PC-9 (cell line): Measurements from ENCODE around the gene WAPL. TPM values are rescaled to one million over a fixed set of nuclear protein-coding genes. Genes with fewer than 3 reads are reported as not detected.

ENCODE experiments used
- BruUV-seq: library from RNA; stranded (reverse); fragments of 400-500 nt; replicated peaks from 2 replicates; lab custom pipeline; 2021; lab: Mats Ljungman, UMichigan
- CTCF ChIA-PET: fragments of 300-600 bp; sonication (Branson Sonifier 250); formaldehyde crosslinking; loops from one replicate; lab custom pipeline; 2022; ENCODE audit warnings: antibody characterized with exemption; lab: Charles Lee
- POLR2A ChIA-PET: fragments of 300-600 bp; sonication (Branson Sonifier 250); formaldehyde crosslinking; loops from one replicate; lab custom pipeline; 2022; ENCODE audit warnings: antibody characterized with exemption; ENCODE audit not compliant: unreplicated experiment; lab: Charles Lee
- DNase-seq, 2 experiments: peaks; one replicate each; pipeline versions ENCODE4 v3.0.0 to v3.0.0-alpha.2; 2015 to 2022; ENCODE audit warnings: mixed read lengths in 1 of 2
- H2AFZ ChIP-seq: fragments of 200-600 bp; sonication (generic); 2 replicates; pipeline ENCODE4 v1.8.1; 2017; ENCODE audit warnings: antibody characterized with exemption
- H3F3A ChIP-seq: fragments of 200-600 bp; sonication (generic); 2 replicates; pipeline ENCODE4 v1.8.1; 2017; ENCODE audit warnings: antibody characterized with exemption, mild to moderate bottlenecking, low read depth; ENCODE audit not compliant: insufficient read depth
- H3K27ac ChIP-seq: fragments of 200-600 bp; sonication (generic); 2 replicates; pipeline ENCODE4 v1.6.1; 2016; ENCODE audit warnings: mixed run types
- H3K27me3 ChIP-seq: fragments of 200-600 bp; sonication (generic); 2 replicates; pipeline ENCODE4 v1.6.1; 2016; ENCODE audit warnings: low read depth, mixed run types; ENCODE audit not compliant: insufficient read depth
- H3K36me3 ChIP-seq: fragments of 200-600 bp; sonication (generic); 2 replicates; pipeline ENCODE4 v1.6.1; 2016; ENCODE audit warnings: low read depth, mixed run types
- H3K4me1 ChIP-seq: fragments of 200-600 bp; sonication (generic); replicated peaks from 2 replicates; pipeline ENCODE4 v1.6.1; 2016; ENCODE audit warnings: mixed run types; ENCODE audit not compliant: insufficient read depth
- H3K4me2 ChIP-seq: fragments of 200-600 bp; sonication (generic); 2 replicates; pipeline ENCODE4 v1.6.1; 2017; ENCODE audit warnings: mixed run types
- H3K4me3 ChIP-seq: fragments of 200-600 bp; sonication (generic); 2 replicates; pipeline ENCODE4 v1.6.1; 2016; ENCODE audit warnings: mixed run types
- H3K79me2 ChIP-seq: fragments of 200-600 bp; sonication (generic); 2 replicates; pipeline ENCODE4 v1.6.1; 2017; ENCODE audit warnings: low read depth, mixed run types
- H3K9me2 ChIP-seq: fragments of 200-600 bp; sonication (generic); 2 replicates; pipeline ENCODE4 v1.8.1; 2017; ENCODE audit warnings: mild to moderate bottlenecking; ENCODE audit not compliant: insufficient read depth
- H3K9me3 ChIP-seq: fragments of 200-600 bp; sonication (generic); 2 replicates; pipeline ENCODE4 v1.8.1; 2016; ENCODE audit warnings: low read depth; ENCODE audit not compliant: insufficient read depth
- H4K20me1 ChIP-seq: fragments of 200-600 bp; sonication (generic); 2 replicates; pipeline ENCODE4 v1.8.1; 2017; ENCODE audit not compliant: insufficient read depth
- CTCF ChIP-seq: fragments of 200-600 bp; sonication (generic); conservative IDR thresholded peaks from 2 replicates; pipeline ENCODE4 v1.6.1; 2017; ENCODE audit warnings: mixed run types, antibody characterized with exemption, mild to moderate bottlenecking, moderate library complexity
- EZH2 ChIP-seq: fragments of 200-600 bp; sonication (generic); IDR thresholded peaks from 2 replicates; pipeline ENCODE4 v1.8.0; 2017; ENCODE audit warnings: antibody characterized with exemption, low read depth
- intact Hi-C: fragments of 100-400 bp; cut with micrococcal nuclease; formaldehyde crosslinking; loops from one replicate; pipeline ENCODE4 v1.10.0; 2022; ENCODE audit not compliant: unreplicated experiment
- total RNA-seq: library from RNA; stranded (reverse); gene quantifications from 2 replicates; pipeline ENCODE4 v1.2.3, GENCODE V29; 2021

WAPL gene
- total RNA-seq, 1 experiment from 2014 or later, result 20.9 TPM

- Histone ChIP-seq H3K4me1 (no peaks in the 10 kb centered on the region), H3F3A (0 out of 2 replicates have a peak, but pooled peaks cover 8% of the 10 kb centered on the region), H2AFZ (no peak overlapping the region), H3K79me2 (no peaks in the 10 kb centered on the region), H3K27ac (no peak overlapping the region), H4K20me1 (no peaks in the 10 kb centered on the region), H3K36me3 (no peaks in the 10 kb centered on the region), H3K4me3 (no peak overlapping the region), H3K27me3 (no peaks in the 10 kb centered on the region), H3K4me2 (no peak overlapping the region), H3K9me3 (no peaks in the 10 kb centered on the region), H3K9me2 (no peaks in the 10 kb centered on the region)
- no TSS peak for BruUV-seq
- no peak for DNase-seq
- CTCF ChIA-PET, result no interaction called here
- POLR2A ChIA-PET, result no interaction called here
- intact Hi-C loops, result loop anchor here (5.0 kb wide), 1 partner anchor 35 kb away; no protein-coding TSS in a partner anchor
- TF ChIP-seq CTCF (no peak), EZH2 (no peak)
These were observed 84.1 kb downstream of the WAPL start for GRCh38 chr10:86437447-86437846.

GRCh38 chr10:86436963-86437362 lies 84.6 kb downstream of the WAPL start:
- Histone ChIP-seq H3F3A (0 out of 2 replicates have a peak, but pooled peaks cover 8% of the 10 kb centered on the region), H3K36me3 (no peaks in the 10 kb centered on the region), H3K9me2 (no peaks in the 10 kb centered on the region), H4K20me1 (no peaks in the 10 kb centered on the region), H3K4me1 (no peaks in the 10 kb centered on the region), H2AFZ (no peak overlapping the region), H3K4me3 (no peak overlapping the region), H3K27ac (no peak overlapping the region), H3K4me2 (no peak overlapping the region), H3K27me3 (no peaks in the 10 kb centered on the region), H3K79me2 (no peaks in the 10 kb centered on the region), H3K9me3 (no peaks in the 10 kb centered on the region)
- TF ChIP-seq CTCF, result no peak
- ChIA-PET POLR2A (no interaction called here), CTCF (no interaction called here)
- intact Hi-C loops, result loop anchor here (5.0 kb wide), 1 partner anchor 35 kb away; no protein-coding TSS in a partner anchor
- DNase-seq, result no peak
- BruUV-seq, result no TSS peak

GRCh38 chr10:86434656-86435055 lies 86.9 kb downstream of the WAPL start:
- TF ChIP-seq CTCF, result no peak
- TF ChIP-seq EZH2, result no peak
- Histone ChIP-seq H3K4me2 (no peak overlapping the region), H3K27ac (no peak overlapping the region), H3K27me3 (no peaks in the 10 kb centered on the region), H3F3A (0 out of 2 replicates have a peak, but pooled peaks cover 8% of the 10 kb centered on the region), H2AFZ (no peak overlapping the region), H3K36me3 (no peaks in the 10 kb centered on the region), H4K20me1 (no peaks in the 10 kb centered on the region), H3K4me1 (no peaks in the 10 kb centered on the region), H3K9me2 (no peaks in the 10 kb centered on the region), H3K9me3 (no peaks in the 10 kb centered on the region), H3K79me2 (no peaks in the 10 kb centered on the region), H3K4me3 (no peak overlapping the region)
- intact Hi-C loops, result loop anchor here (5.0 kb wide), 1 partner anchor 32 kb away; no protein-coding TSS in a partner anchor
- ChIA-PET CTCF (no interaction called here), POLR2A (no interaction called here)
- no TSS peak for BruUV-seq
- no peak for DNase-seq
